CD14-positive monocyte (primary cell): ENCODE data around the gene CPN2. TPM values are rescaled to one million over a fixed set of nuclear protein-coding genes. Genes with fewer than 3 reads are reported as not detected.
A peak's percentile ranks its signal among the peaks of the same experiment; 100 is the strongest.

Experiments used
- DNase-seq, 3 donors: peaks; one replicate each; pipeline ENCODE4 v3.0.0-alpha.2; 2011 to 2022
- H2AFZ ChIP-seq: 2 replicates; pipeline ENCODE4 v1.6.0; 2012; ENCODE audit warnings: mild to moderate bottlenecking, low read depth, low read length, inconsistent platforms; ENCODE audit not compliant: insufficient read depth, poor library complexity, severe bottlenecking
- H3K27ac ChIP-seq, 2 donors: 1 replicate in 1 of 2; 2 replicates in 1 of 2; pipeline ENCODE4 v1.5.1; 2012 to 2013; ENCODE audit warnings: low read length in 2 of 2, control low read depth in 1 of 2, inconsistent platforms in 1 of 2, low read depth in 1 of 2, mild to moderate bottlenecking in 1 of 2
- H3K27me3 ChIP-seq, 2 donors: one replicate each; pipeline versions ENCODE4 v1.6.0 to v1.6.1; 2011 to 2013; ENCODE audit warnings: low read length in 2 of 2; ENCODE audit not compliant: control insufficient read depth in 2 of 2, insufficient read depth in 2 of 2
- H3K36me3 ChIP-seq, 2 donors: replicated peaks in 1 of 2; 1 replicate in 1 of 2; 2 replicates in 1 of 2; pipeline versions ENCODE4 v1.5.1 to v1.6.1; 2012 to 2013; ENCODE audit warnings: low read length in 2 of 2, control low read depth in 1 of 2, inconsistent platforms in 1 of 2, mild to moderate bottlenecking in 1 of 2; ENCODE audit not compliant: insufficient read depth in 2 of 2, control insufficient read depth in 1 of 2
- H3K4me1 ChIP-seq, 2 donors: 1 replicate in 1 of 2; 2 replicates in 1 of 2; pipeline versions ENCODE4 v1.5.1 to v1.6.1; 2012 to 2013; ENCODE audit warnings: low read length in 2 of 2, control low read depth in 1 of 2, inconsistent platforms in 1 of 2, mild to moderate bottlenecking in 1 of 2, moderate library complexity in 1 of 2; ENCODE audit not compliant: insufficient read depth in 2 of 2, control insufficient read depth in 1 of 2
- H3K4me2 ChIP-seq: replicated peaks from 2 replicates; pipeline ENCODE3; 2012; ENCODE audit warnings: low read length, moderate library complexity, mild to moderate bottlenecking; ENCODE audit not compliant: poor library complexity, severe bottlenecking; ENCODE audit errors: extremely low read depth
- H3K4me3 ChIP-seq, 3 experiments: fragments of 200-600 bp in 1 of 3; sonication (generic) in 1 of 3; replicated peaks in 1 of 3; 1 replicate in 2 of 3; 2 replicates in 1 of 3; pipeline ENCODE4 v1.5.1; 2011 to 2013; ENCODE audit warnings: low read length in 3 of 3, mild to moderate bottlenecking in 3 of 3, control low read depth in 2 of 3, low read depth in 2 of 3, inconsistent platforms in 1 of 3, moderate library complexity in 1 of 3
- H3K79me2 ChIP-seq: 2 replicates; pipeline ENCODE4 v1.6.0; 2012; ENCODE audit warnings: mild to moderate bottlenecking, control low read depth, inconsistent platforms, low read length, moderate library complexity; ENCODE audit not compliant: insufficient read depth
- H3K9ac ChIP-seq: 2 replicates; pipeline ENCODE4 v1.6.0; 2017; ENCODE audit warnings: low read length, mild to moderate bottlenecking; ENCODE audit not compliant: insufficient read depth, poor library complexity, severe bottlenecking
- H3K9me3 ChIP-seq, 2 donors: replicated peaks in 1 of 2; 1 replicate in 1 of 2; 2 replicates in 1 of 2; pipeline versions ENCODE4 v1.5.1 to v1.6.1; 2012 to 2013; ENCODE audit warnings: low read length in 2 of 2, control low read depth in 1 of 2; ENCODE audit not compliant: control insufficient read depth in 1 of 2, insufficient read depth in 1 of 2
- H4K20me1 ChIP-seq: 2 replicates; pipeline ENCODE4 v1.6.0; 2012; ENCODE audit warnings: mild to moderate bottlenecking, low read length, control low read depth, moderate library complexity; ENCODE audit not compliant: insufficient read depth
- H3K27ac Mint-ChIP-seq, 7 donors: one replicate each; pipeline ENCODE4 v1.8.0; 2020; ENCODE audit warnings: mild to moderate bottlenecking in 7 of 7, mixed read lengths in 7 of 7, moderate library complexity in 6 of 7, inconsistent platforms in 2 of 7
- H3K27me3 Mint-ChIP-seq, 3 donors: one replicate each; pipeline ENCODE4 v1.8.0; 2021 to 2022; ENCODE audit warnings: low read depth in 3 of 3, mild to moderate bottlenecking in 3 of 3, mixed read lengths in 3 of 3, moderate library complexity in 3 of 3, inconsistent platforms in 1 of 3
- H3K36me3 Mint-ChIP-seq, 2 donors: one replicate each; pipeline ENCODE4 v1.8.0; 2020; ENCODE audit warnings: mixed read lengths in 2 of 2, inconsistent platforms in 1 of 2, mild to moderate bottlenecking in 1 of 2
- H3K4me1 Mint-ChIP-seq: one replicate; pipeline ENCODE4 v1.8.0; 2020; ENCODE audit warnings: mild to moderate bottlenecking, mixed read lengths
- H3K4me3 Mint-ChIP-seq, 2 donors: one replicate each; pipeline ENCODE4 v1.8.0; 2020; ENCODE audit warnings: mild to moderate bottlenecking in 2 of 2, mixed read lengths in 2 of 2, moderate library complexity in 1 of 2
- H3K9me3 Mint-ChIP-seq, 7 donors: one replicate each; pipeline ENCODE4 v1.8.0; 2020 to 2022; ENCODE audit warnings: mixed read lengths in 7 of 7, mild to moderate bottlenecking in 6 of 7, moderate library complexity in 6 of 7, inconsistent platforms in 2 of 7
- CTCF ChIP-seq: fragments of 200-600 bp; IDR thresholded peaks from one replicate; pipeline ENCODE4 v1.8.0; 2022; ENCODE audit warnings: antibody characterized with exemption, mild to moderate bottlenecking
- WGBS: methylation state at CpG from one replicate; pipeline ENCODE4 v1.1.5; 2013; ENCODE audit warnings: missing lambda C conversion rate; ENCODE audit not compliant: insufficient coverage; 5-methylcytosine and 5-hydroxymethylcytosine counted together
- intact Hi-C, 2 donors: fragments of 100-400 bp; cut with micrococcal nuclease; formaldehyde crosslinking; loops; one replicate each; pipeline versions ENCODE4 v1.15.0 to v1.15.1; 2023
- polyA plus RNA-seq, 3 donors: library from polyadenylated mRNA; depleted of rRNA in 1 of 3; unstranded in 2 of 3; stranded (reverse) in 1 of 3; fragments of 300-500 nt in 2 of 3; fragments of >200 nt in 1 of 3; fragmentation: Illumina TruSeq in 2 of 3; gene quantifications; 1 replicate in 2 of 3; 2 replicates in 1 of 3; pipeline ENCODE4 v1.2.3, GENCODE V29; 2012 to 2021

The CPN2 gene
- polyA plus RNA-seq, 3 donors = not detected

DNA sequence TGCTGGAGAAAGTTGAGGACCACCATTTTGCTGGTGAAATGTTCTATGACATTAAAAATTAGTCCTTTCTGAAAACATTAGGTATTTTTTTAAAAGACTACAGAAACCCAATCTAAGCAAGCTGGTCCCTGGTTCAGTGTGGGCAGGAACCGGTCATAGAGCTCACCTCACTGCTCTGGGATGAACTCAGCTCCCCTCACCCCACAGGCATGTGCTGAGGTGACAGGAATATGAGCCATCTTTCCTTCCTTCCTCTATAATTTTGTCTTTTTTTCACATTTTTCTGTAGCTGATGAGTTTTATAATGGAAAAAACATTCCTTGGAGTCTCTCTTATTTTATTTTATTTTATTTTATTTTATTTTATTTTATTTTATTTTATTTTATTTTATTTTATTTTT lies 26.6 kb upstream of the CPN2 start:
- Histone ChIP-seq H4K20me1 (no peaks in the 10 kb centered on the region), H3K4me1 (no peaks in the 10 kb centered on the region), H3K79me2 (no peaks in the 10 kb centered on the region), H3K36me3 (no peaks in the 10 kb centered on the region), H3K27ac (no peak overlapping the region), H3K9me3 (no peaks in the 10 kb centered on the region), H3K4me3 (no peak overlapping the region), H3K9ac (no peak overlapping the region), H2AFZ (no peak overlapping the region), H3K4me2 (no peak overlapping the region), H3K27me3 (peaks cover 0 to 2% of the 10 kb centered on the region in 2 donors)
- intact Hi-C loops = no loop called here
- no peak for TF ChIP-seq CTCF
- H3K4me1 Mint-ChIP-seq = no peaks in the 10 kb centered on the region
- no peak overlapping the region for H3K27ac Mint-ChIP-seq
- H3K9me3 Mint-ChIP-seq = no peaks in the 10 kb centered on the region
- DNase-seq = no peak
- H3K4me3 Mint-ChIP-seq = no peak overlapping the region
- peaks cover 13 to 28% (median 25%) of the 10 kb centered on the region in 3 donors for H3K27me3 Mint-ChIP-seq
- H3K36me3 Mint-ChIP-seq = no peaks in the 10 kb centered on the region
- WGBS = no CpG with 5 or more reads among the region's 1 CpG

DNA sequence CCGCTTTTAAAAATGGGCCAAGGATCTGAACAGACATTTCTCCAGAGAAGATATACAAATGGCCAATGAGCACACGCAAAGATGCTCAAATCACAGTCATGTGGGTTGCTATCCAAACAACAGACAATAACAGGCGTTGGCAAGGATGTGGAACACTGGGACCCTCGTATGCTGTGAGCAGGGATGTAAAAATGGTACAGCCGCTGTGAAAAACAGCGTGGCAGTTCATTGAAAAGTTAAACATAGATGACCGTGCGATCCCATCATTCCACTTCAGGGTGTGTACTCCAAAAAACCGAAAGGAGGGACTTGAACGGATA lies 25.1 kb upstream of the CPN2 start:
- no peak overlapping the region for H3K27ac ChIP-seq
- no peak overlapping the region for H3K4me2 ChIP-seq
- no peaks in the 10 kb centered on the region for H3K36me3 Mint-ChIP-seq
- 93% methylated on average over 10 of the region's 10 CpGs for WGBS
- no peak for TF ChIP-seq CTCF
- H3K36me3 ChIP-seq = no peaks in the 10 kb centered on the region
- no peak overlapping the region for H2AFZ ChIP-seq
- intact Hi-C loops = no loop called here
- H3K4me1 ChIP-seq = no peaks in the 10 kb centered on the region
- no peak overlapping the region for H3K4me3 ChIP-seq
- H3K4me1 Mint-ChIP-seq = no peaks in the 10 kb centered on the region
- H3K27me3 ChIP-seq = peaks cover 0 to 2% of the 10 kb centered on the region in 2 donors
- no peak for DNase-seq
- H3K9me3 Mint-ChIP-seq = peaks cover 0 to 2% (median 0%) of the 10 kb centered on the region in 7 donors
- H3K27me3 Mint-ChIP-seq = peaks cover 15 to 28% (median 25%) of the 10 kb centered on the region in 3 donors
- peak overlapping the region in 1 of 7 donors; percentile 40 for H3K27ac Mint-ChIP-seq
- no peak overlapping the region for H3K9ac ChIP-seq
- H3K4me3 Mint-ChIP-seq = no peak overlapping the region
- H3K9me3 ChIP-seq = no peaks in the 10 kb centered on the region
- H3K79me2 ChIP-seq = no peaks in the 10 kb centered on the region
- H4K20me1 ChIP-seq = no peaks in the 10 kb centered on the region
